ENCODE measurements around the gene CREG2. TPM values are rescaled to one million over a fixed set of nuclear protein-coding genes. Genes with fewer than 3 reads are reported as not detected.

The CREG2 gene
- total and polyA plus RNA-seq, 7 experiments from 2014 or later, result 0.56 TPM; not detected in 6

GRCh38 chr2:101362316-101362715, 25.0 kb downstream of the CREG2 start:
- peak overlapping the region; percentile 24 for H3K4me3 ChIP-seq (ENCODE audit: low read length)
- Mint-ChIP-seq H3K4me1 (peaks cover 26 to 40% (median 29%) of the 10 kb centered on the region in 7 donors), H3K36me3 (peaks cover 0 to 4% (median 0%) of the 10 kb centered on the region in 5 donors), H3K9me3 (peaks cover 0 to 4% (median 0%) of the 10 kb centered on the region in 11 donors), H3K27me3 (peaks cover 0 to 17% (median 0%) of the 10 kb centered on the region in 5 donors), H3K27ac (peak overlapping the region in 5 of 9 donors; percentile 25 to 84 (median 56)), H3K4me3 (peak overlapping the region in 5 of 10 donors; percentile 47 to 73 (median 57))
- ChIA-PET POLR2A (interaction anchor here (0.6 to 1.3 kb wide), 8 partner anchors 11 to 109 kb away, joined by 3 to 5 read pairs (median 3); partner anchors contain the start of gene RNF149), CTCF (interaction anchor here (0.7 to 2.9 kb wide), 4 partner anchors 20 to 489 kb away, joined by 3 to 14 read pairs (median 9); partner anchors contain the start of gene CREG2)
- no peak overlapping the region for H3K27ac ChIP-seq (ENCODE audit: low read depth, low read length)
- DNase-seq, result no peak
- H3K36me3 ChIP-seq (ENCODE audit: control insufficient read depth in 2 of 3, insufficient read depth in 3 of 3, low read length in 3 of 3), result no peaks in the 10 kb centered on the region
- intact Hi-C loops (cut with micrococcal nuclease), result no loop called here
- no peak for ATAC-seq
- no peaks in the 10 kb centered on the region for H3K9me3 ChIP-seq (ENCODE audit: control insufficient read depth in 2 of 3, low read length in 3 of 3)
- H3K27me3 ChIP-seq (ENCODE audit: control insufficient read depth in 2 of 2, insufficient read depth in 2 of 2, low read length in 2 of 2), result no peaks in the 10 kb centered on the region
- peaks cover 18 to 26% of the 10 kb centered on the region in 2 donors for H3K4me1 ChIP-seq (ENCODE audit: control insufficient read depth in 2 of 2, insufficient read depth in 2 of 2, low read length in 2 of 2)

- Histone ChIP-seq H3K9me3 (ENCODE audit: control insufficient read depth in 2 of 3, low read length in 3 of 3) (no peaks in the 10 kb centered on the region), H3K4me3 (ENCODE audit: low read length) (peak overlapping the region; percentile 24), H3K27me3 (ENCODE audit: control insufficient read depth in 2 of 2, insufficient read depth in 2 of 2, low read length in 2 of 2) (no peaks in the 10 kb centered on the region), H3K27ac (ENCODE audit: low read depth, low read length) (no peak overlapping the region), H3K4me1 (ENCODE audit: control insufficient read depth in 2 of 2, insufficient read depth in 2 of 2, low read length in 2 of 2) (peaks cover 18 to 26% of the 10 kb centered on the region in 2 donors), H3K36me3 (ENCODE audit: control insufficient read depth in 2 of 3, insufficient read depth in 3 of 3, low read length in 3 of 3) (no peaks in the 10 kb centered on the region)
- peak overlapping the region; percentile 16 to 73 (median 56) for H3K4me3 Mint-ChIP-seq
- POLR2A ChIA-PET, result interaction anchor here (0.7 to 1.3 kb wide), 6 partner anchors 8 to 109 kb away, joined by 3 to 5 read pairs (median 4); partner anchors contain the start of genes CNOT11 and RNF149
- H3K27ac Mint-ChIP-seq, result peak overlapping the region in 6 of 9 donors; percentile 4 to 84 (median 52)
- peaks cover 26 to 42% (median 29%) of the 10 kb centered on the region in 7 donors for H3K4me1 Mint-ChIP-seq
- DNase-seq (peak in 5 of 9 donors; percentile 22 to 44 (median 26)), ATAC-seq (peak; percentile 69)
- intact Hi-C loops (cut with micrococcal nuclease), result loop anchor here in 1 of 2 donors (1.0 kb wide), 1 partner anchor 19 kb away; no protein-coding TSS in a partner anchor
- peaks cover 0 to 4% (median 0%) of the 10 kb centered on the region in 11 donors for H3K9me3 Mint-ChIP-seq
- H3K36me3 Mint-ChIP-seq, result peaks cover 0 to 4% (median 0%) of the 10 kb centered on the region in 5 donors
- peaks cover 0 to 17% (median 0%) of the 10 kb centered on the region in 5 donors for H3K27me3 Mint-ChIP-seq
- CTCF ChIA-PET, result interaction anchor here (0.9 to 2.9 kb wide), 4 partner anchors 12 to 63 kb away, joined by 3 to 14 read pairs (median 10); partner anchors contain the start of gene CREG2
These were observed 25.8 kb downstream of the CREG2 start for GRCh38 chr2:101361522-101361921.

GRCh38 chr2:101361121-101361520, 26.2 kb downstream of the CREG2 start:
- peak overlapping the region in 6 of 9 donors; percentile 4 to 84 (median 52) for H3K27ac Mint-ChIP-seq
- POLR2A ChIA-PET, result interaction anchor here (0.6 to 1.3 kb wide), 5 partner anchors 8 to 1360 kb away, joined by 3 to 5 read pairs (median 3); partner anchors contain the start of gene CNOT11
- ATAC-seq, result no peak

GRCh38 chr2:101360232-101360631, 27.1 kb downstream of the CREG2 start:
- Histone ChIP-seq H3K36me3 (ENCODE audit: control insufficient read depth in 2 of 3, insufficient read depth in 3 of 3, low read length in 3 of 3) (no peaks in the 10 kb centered on the region), H3K4me3 (ENCODE audit: low read length) (no peak overlapping the region), H3K27me3 (ENCODE audit: control insufficient read depth in 2 of 2, insufficient read depth in 2 of 2, low read length in 2 of 2) (no peaks in the 10 kb centered on the region), H3K4me1 (ENCODE audit: control insufficient read depth in 2 of 2, insufficient read depth in 2 of 2, low read length in 2 of 2) (peaks cover 18 to 26% of the 10 kb centered on the region in 2 donors), H3K27ac (ENCODE audit: low read depth, low read length) (no peak overlapping the region), H3K9me3 (ENCODE audit: control insufficient read depth in 2 of 3, low read length in 3 of 3) (no peaks in the 10 kb centered on the region)
- H3K27ac Mint-ChIP-seq, result peak overlapping the region in 1 of 9 donors; percentile 47
- H3K4me1 Mint-ChIP-seq, result peaks cover 26 to 42% (median 29%) of the 10 kb centered on the region in 7 donors
- DNase-seq (no peak), ATAC-seq (no peak)
- no peak overlapping the region for H3K4me3 Mint-ChIP-seq
- intact Hi-C loops (cut with micrococcal nuclease), result no loop called here
- ChIA-PET POLR2A (no interaction called here), CTCF (interaction anchor here (1.3 to 2.9 kb wide), 3 partner anchors 10 to 27 kb away, joined by 3 to 13 read pairs (median 4); partner anchors contain the start of gene CREG2)
- peaks cover 0 to 3% (median 0%) of the 10 kb centered on the region in 5 donors for H3K36me3 Mint-ChIP-seq
- H3K27me3 Mint-ChIP-seq, result peaks cover 0 to 10% (median 0%) of the 10 kb centered on the region in 5 donors
- peaks cover 0 to 2% (median 0%) of the 10 kb centered on the region in 11 donors for H3K9me3 Mint-ChIP-seq

More at GRCh38 chr2:101361121-101361520, 26.2 kb downstream of the CREG2 start:
- H3K36me3 ChIP-seq (ENCODE audit: control insufficient read depth in 2 of 3, insufficient read depth in 3 of 3, low read length in 3 of 3), result no peaks in the 10 kb centered on the region
- H3K9me3 ChIP-seq (ENCODE audit: control insufficient read depth in 2 of 3, low read length in 3 of 3), result no peaks in the 10 kb centered on the region
- H3K27me3 ChIP-seq (ENCODE audit: control insufficient read depth in 2 of 2, insufficient read depth in 2 of 2, low read length in 2 of 2), result no peaks in the 10 kb centered on the region
- peaks cover 0 to 17% (median 0%) of the 10 kb centered on the region in 5 donors for H3K27me3 Mint-ChIP-seq
- intact Hi-C loops (cut with micrococcal nuclease), result loop anchor here in 1 of 2 donors (1.0 kb wide), 1 partner anchor 19 kb away; no protein-coding TSS in a partner anchor
- peaks cover 0 to 3% (median 0%) of the 10 kb centered on the region in 11 donors for H3K9me3 Mint-ChIP-seq
- peaks cover 18 to 26% of the 10 kb centered on the region in 2 donors for H3K4me1 ChIP-seq (ENCODE audit: control insufficient read depth in 2 of 2, insufficient read depth in 2 of 2, low read length in 2 of 2)
- no peak for DNase-seq
- peaks cover 0 to 4% (median 0%) of the 10 kb centered on the region in 5 donors for H3K36me3 Mint-ChIP-seq
- CTCF ChIA-PET, result interaction anchor here (1.0 to 2.9 kb wide), 3 partner anchors 11 to 26 kb away, joined by 3 to 13 read pairs (median 7); partner anchors contain the start of gene CREG2
- H3K4me3 Mint-ChIP-seq, result peak overlapping the region in 8 of 10 donors; percentile 29 to 73 (median 56)
- H3K27ac ChIP-seq (ENCODE audit: low read depth, low read length), result no peak overlapping the region
- peak overlapping the region; percentile 24 for H3K4me3 ChIP-seq (ENCODE audit: low read length)
- peaks cover 26 to 42% (median 29%) of the 10 kb centered on the region in 7 donors for H3K4me1 Mint-ChIP-seq

GRCh38 chr2:101359410-101359954, 27.8 kb downstream of the CREG2 start:
- ATAC-seq (no peak), DNase-seq (no peak)
- Mint-ChIP-seq H3K27ac (peak overlapping the region in 3 of 9 donors; percentile 20 to 71 (median 25)), H3K4me3 (no peak overlapping the region), H3K9me3 (no peaks in the 10 kb centered on the region), H3K4me1 (peaks cover 26 to 42% (median 29%) of the 10 kb centered on the region in 7 donors), H3K27me3 (peaks cover 0 to 4% (median 0%) of the 10 kb centered on the region in 5 donors), H3K36me3 (peaks cover 0 to 2% (median 0%) of the 10 kb centered on the region in 5 donors)
- intact Hi-C loops (cut with micrococcal nuclease), result no loop called here
- ChIA-PET POLR2A (no interaction called here), CTCF (interaction anchor here (2.1 kb wide), 1 partner anchor 9 kb away, joined by 4 read pairs; no protein-coding TSS in a partner anchor)
- H3K9me3 ChIP-seq (ENCODE audit: control insufficient read depth in 2 of 3, low read length in 3 of 3), result no peaks in the 10 kb centered on the region
- no peaks in the 10 kb centered on the region for H3K27me3 ChIP-seq (ENCODE audit: control insufficient read depth in 2 of 2, insufficient read depth in 2 of 2, low read length in 2 of 2)
- H3K27ac ChIP-seq (ENCODE audit: low read depth, low read length), result no peak overlapping the region
- no peak overlapping the region for H3K4me3 ChIP-seq (ENCODE audit: low read length)
- peaks cover 18 to 26% of the 10 kb centered on the region in 2 donors for H3K4me1 ChIP-seq (ENCODE audit: control insufficient read depth in 2 of 2, insufficient read depth in 2 of 2, low read length in 2 of 2)
- H3K36me3 ChIP-seq (ENCODE audit: control insufficient read depth in 2 of 3, insufficient read depth in 3 of 3, low read length in 3 of 3), result no peaks in the 10 kb centered on the region

GRCh38 chr2:101357376-101357775, 29.9 kb downstream of the CREG2 start:
- Histone ChIP-seq H3K4me3 (ENCODE audit: low read length) (no peak overlapping the region), H3K27ac (ENCODE audit: low read depth, low read length) (no peak overlapping the region), H3K4me1 (ENCODE audit: control insufficient read depth in 2 of 2, insufficient read depth in 2 of 2, low read length in 2 of 2) (peaks cover 14 to 20% of the 10 kb centered on the region in 2 donors), H3K27me3 (ENCODE audit: control insufficient read depth in 2 of 2, insufficient read depth in 2 of 2, low read length in 2 of 2) (no peaks in the 10 kb centered on the region), H3K36me3 (ENCODE audit: control insufficient read depth in 2 of 3, insufficient read depth in 3 of 3, low read length in 3 of 3) (no peaks in the 10 kb centered on the region), H3K9me3 (ENCODE audit: control insufficient read depth in 2 of 3, low read length in 3 of 3) (no peaks in the 10 kb centered on the region)
- no peak for ATAC-seq
- no peak overlapping the region for H3K27ac Mint-ChIP-seq
- no peak for DNase-seq
- H3K9me3 Mint-ChIP-seq, result no peaks in the 10 kb centered on the region
- POLR2A ChIA-PET, result no interaction called here
- CTCF ChIA-PET, result interaction anchor here (1.2 kb wide), 1 partner anchor 465 kb away, joined by 3 read pairs; no protein-coding TSS in a partner anchor
- peaks cover 0 to 2% (median 0%) of the 10 kb centered on the region in 5 donors for H3K36me3 Mint-ChIP-seq
- H3K27me3 Mint-ChIP-seq, result peaks cover 0 to 16% (median 0%) of the 10 kb centered on the region in 5 donors
- no peak overlapping the region for H3K4me3 Mint-ChIP-seq
- intact Hi-C loops (cut with micrococcal nuclease), result no loop called here
- peaks cover 22 to 36% (median 26%) of the 10 kb centered on the region in 7 donors for H3K4me1 Mint-ChIP-seq

All from naive thymus-derived CD4-positive, alpha-beta T cell (primary cell).